ENCODE data around the gene PRR15L.

DNA sequence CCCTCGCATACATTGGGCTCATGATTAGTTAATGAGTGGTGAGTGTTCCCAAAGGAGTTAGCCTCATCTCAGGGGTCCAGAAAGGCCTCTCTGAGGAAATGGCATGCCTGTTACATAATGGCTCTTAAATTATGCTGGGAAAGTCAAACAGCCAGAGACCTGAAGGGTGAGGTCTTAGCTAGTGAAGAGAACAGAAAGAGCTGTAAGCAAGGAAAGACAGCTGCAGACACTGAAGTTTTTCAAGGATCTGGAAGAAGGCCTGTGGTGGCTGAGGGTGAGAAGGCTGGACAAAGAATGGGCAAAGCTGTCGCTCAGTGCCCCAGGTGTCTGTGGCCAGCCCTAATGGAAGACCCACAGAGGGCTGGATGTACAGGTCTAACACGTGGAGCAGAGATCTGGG, 51.2 kb downstream of the PRR15L start:
- TF ChIP-seq, protein P1, sequence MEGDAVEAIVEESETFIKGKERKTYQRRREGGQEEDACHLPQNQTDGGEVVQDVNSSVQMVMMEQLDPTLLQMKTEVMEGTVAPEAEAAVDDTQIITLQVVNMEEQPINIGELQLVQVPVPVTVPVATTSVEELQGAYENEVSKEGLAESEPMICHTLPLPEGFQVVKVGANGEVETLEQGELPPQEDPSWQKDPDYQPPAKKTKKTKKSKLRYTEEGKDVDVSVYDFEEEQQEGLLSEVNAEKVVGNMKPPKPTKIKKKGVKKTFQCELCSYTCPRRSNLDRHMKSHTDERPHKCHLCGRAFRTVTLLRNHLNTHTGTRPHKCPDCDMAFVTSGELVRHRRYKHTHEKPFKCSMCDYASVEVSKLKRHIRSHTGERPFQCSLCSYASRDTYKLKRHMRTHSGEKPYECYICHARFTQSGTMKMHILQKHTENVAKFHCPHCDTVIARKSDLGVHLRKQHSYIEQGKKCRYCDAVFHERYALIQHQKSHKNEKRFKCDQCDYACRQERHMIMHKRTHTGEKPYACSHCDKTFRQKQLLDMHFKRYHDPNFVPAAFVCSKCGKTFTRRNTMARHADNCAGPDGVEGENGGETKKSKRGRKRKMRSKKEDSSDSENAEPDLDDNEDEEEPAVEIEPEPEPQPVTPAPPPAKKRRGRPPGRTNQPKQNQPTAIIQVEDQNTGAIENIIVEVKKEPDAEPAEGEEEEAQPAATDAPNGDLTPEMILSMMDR (IDR thresholded peaks at IDR 0.05): no peak
- no peak for TF ChIP-seq POLR2A (IDR thresholded peaks at IDR 0.05)
- TF ChIP-seq EP300 (IDR thresholded peaks at IDR 0.05): no peak
- no peak for TF ChIP-seq POLR2AphosphoS5 (IDR thresholded peaks at IDR 0.05)

All from upper lobe of left lung (tissue), 4 donors.